MCF 10A (cell line): ENCODE results near the gene RIN2. TPM values are rescaled to one million over a fixed set of nuclear protein-coding genes. Genes with fewer than 3 reads are reported as not detected.

Source experiments
- BruUV-seq: library from RNA; stranded (reverse); fragments of 400-500 nt; replicated peaks from 2 replicates; lab custom pipeline; 2021; lab: Mats Ljungman, UMichigan
- CTCF ChIA-PET: fragments of 300-600 bp; sonication (Branson Sonifier 250); formaldehyde crosslinking; extraction: SDS; loops from one replicate; lab custom pipeline; 2021; ENCODE audit warnings: antibody characterized with exemption, inconsistent platforms; lab: Yijun Ruan, JAX
- POLR2A ChIA-PET: fragments of 300-600, 350-650 bp; sonication (Branson Sonifier 250); formaldehyde crosslinking; extraction: SDS; loops from one replicate; lab custom pipeline; 2020; ENCODE audit warnings: antibody characterized with exemption, inconsistent platforms; lab: Yijun Ruan, JAX
- DNase-seq: peaks from one replicate; pipeline ENCODE4 v3.0.0-alpha.2; 2018; ENCODE audit not compliant: unreplicated experiment
- H3K27ac Mint-ChIP-seq: one replicate; pipeline ENCODE4 v1.8.0; 2022; ENCODE audit warnings: mild to moderate bottlenecking, low read depth, mixed read lengths; ENCODE audit not compliant: unreplicated experiment
- H3K27me3 Mint-ChIP-seq: one replicate; pipeline ENCODE4 v1.8.0; 2022; ENCODE audit warnings: mixed read lengths; ENCODE audit not compliant: insufficient read depth, unreplicated experiment
- H3K36me3 Mint-ChIP-seq: one replicate; pipeline ENCODE4 v1.8.0; 2022; ENCODE audit warnings: mild to moderate bottlenecking, moderate library complexity, mixed read lengths; ENCODE audit not compliant: insufficient read depth, unreplicated experiment
- H3K4me1 Mint-ChIP-seq: one replicate; pipeline ENCODE4 v1.8.0; 2022; ENCODE audit warnings: mixed read lengths; ENCODE audit not compliant: insufficient read depth, unreplicated experiment
- H3K4me3 Mint-ChIP-seq: one replicate; pipeline ENCODE4 v1.8.0; 2022; ENCODE audit warnings: mild to moderate bottlenecking, moderate library complexity, mixed read lengths; ENCODE audit not compliant: unreplicated experiment
- H3K9me3 Mint-ChIP-seq: one replicate; pipeline ENCODE4 v1.8.0; 2022; ENCODE audit warnings: mixed read lengths; ENCODE audit not compliant: unreplicated experiment
- CTCF ChIP-seq: fragments of 200-600 bp; IDR thresholded peaks from one replicate; pipeline ENCODE4 v1.8.0; 2022; ENCODE audit warnings: antibody characterized with exemption, mild to moderate bottlenecking; ENCODE audit not compliant: unreplicated experiment
- intact Hi-C: fragments of 100-400 bp; cut with micrococcal nuclease; formaldehyde crosslinking; loops from 2 replicates; pipeline ENCODE4 v1.14.1; 2022
- total RNA-seq: library from RNA; stranded (reverse); gene quantifications from 2 replicates; pipeline ENCODE4 v1.2.3, GENCODE V29; 2022

The RIN2 gene
- total RNA-seq, 1 experiment from 2014 or later: 23.9 TPM

- CTCF ChIA-PET: interaction anchor here (0.6 to 1.7 kb wide), 3 partner anchors 15 to 61 kb away, joined by 3 to 20 read pairs (median 3); no protein-coding TSS in a partner anchor
- Mint-ChIP-seq H3K4me1 (no peaks in the 10 kb centered on the region), H3K27ac (no peak overlapping the region), H3K4me3 (no peak overlapping the region), H3K36me3 (no peaks in the 10 kb centered on the region), H3K27me3 (no peaks in the 10 kb centered on the region), H3K9me3 (no peaks in the 10 kb centered on the region)
- no peak for DNase-seq
- no peak for TF ChIP-seq CTCF
- POLR2A ChIA-PET: no interaction called here
- intact Hi-C loops: no loop called here
- no TSS peak for BruUV-seq
Observed at GRCh38 chr20:19715986-19716385, 42.1 kb upstream of the RIN2 start.

GRCh38 chr20:19718880-19719279, 39.2 kb upstream of the RIN2 start:
- POLR2A ChIA-PET: no interaction called here
- Mint-ChIP-seq H3K27me3 (no peaks in the 10 kb centered on the region), H3K4me3 (no peak overlapping the region), H3K9me3 (no peaks in the 10 kb centered on the region), H3K36me3 (no peaks in the 10 kb centered on the region), H3K4me1 (no peaks in the 10 kb centered on the region), H3K27ac (no peak overlapping the region)
- TF ChIP-seq CTCF: no peak
- CTCF ChIA-PET: interaction anchor here (0.6 kb wide), 2 partner anchors 44 to 298 kb away, joined by 3 read pairs; no protein-coding TSS in a partner anchor
- DNase-seq: no peak
- intact Hi-C loops: no loop called here
- no TSS peak for BruUV-seq

- POLR2A ChIA-PET: interaction anchor here (0.7 kb wide), 1 partner anchor 70 kb away, joined by 3 read pairs; no protein-coding TSS in a partner anchor
- CTCF ChIA-PET: interaction anchor here (0.6 to 1.3 kb wide), 4 partner anchors 24 to 51 kb away, joined by 3 to 5 read pairs (median 3); no protein-coding TSS in a partner anchor
- Mint-ChIP-seq H3K27me3 (no peaks in the 10 kb centered on the region), H3K36me3 (no peaks in the 10 kb centered on the region), H3K9me3 (no peaks in the 10 kb centered on the region), H3K27ac (no peak overlapping the region), H3K4me3 (no peak overlapping the region), H3K4me1 (peaks cover 10% of the 10 kb centered on the region)
- BruUV-seq: no TSS peak
- intact Hi-C loops: no loop called here
- DNase-seq: no peak
- no peak for TF ChIP-seq CTCF
Observed at GRCh38 chr20:19720991-19721390, 37.1 kb upstream of the RIN2 start.

- no peaks in the 10 kb centered on the region for H3K27me3 Mint-ChIP-seq
- intact Hi-C loops: no loop called here
- no peak for DNase-seq
- peaks cover 18% of the 10 kb centered on the region for H3K4me1 Mint-ChIP-seq
- H3K36me3 Mint-ChIP-seq: no peaks in the 10 kb centered on the region
- POLR2A ChIA-PET: interaction anchor here (0.6 to 1.5 kb wide), 4 partner anchors 9 to 252 kb away, joined by 3 to 6 read pairs (median 3); no protein-coding TSS in a partner anchor
- no peaks in the 10 kb centered on the region for H3K9me3 Mint-ChIP-seq
- TF ChIP-seq CTCF: no peak
- H3K27ac Mint-ChIP-seq: no peak overlapping the region
- CTCF ChIA-PET: interaction anchor here (0.6 to 1.6 kb wide), 4 partner anchors 27 to 160 kb away, joined by 3 to 6 read pairs (median 3); no protein-coding TSS in a partner anchor
- no peak overlapping the region for H3K4me3 Mint-ChIP-seq
- no TSS peak for BruUV-seq
Observed at GRCh38 chr20:19723051-19723450, 35.0 kb upstream of the RIN2 start.
